C4-2B (cell line): ENCODE data around the gene TACC3.

Experiments used
- CTCF ChIP-seq: fragments of 450-650 bp; conservative IDR thresholded peaks from 2 replicates; pipeline ENCODE4 v1.5.1; 2017; ENCODE audit warnings: mild to moderate bottlenecking
- ZFX ChIP-seq: fragments of 450-650 bp; IDR thresholded peaks from 2 replicates; pipeline ENCODE4 v1.6.1; 2017

GRCh38 chr4:1675136-1675801, 46.1 kb upstream of the TACC3 start:
- TF ChIP-seq CTCF = no peak
- TF ChIP-seq ZFX = no peak
